Measurements from ENCODE around the gene HOXA11.

- TF ChIP-seq CTCF (IDR thresholded peaks at IDR 0.05) (no peak), YY1 (IDR thresholded peaks at IDR 0.05; ENCODE audit: low read depth) (no peak), EP300 (IDR thresholded peaks at IDR 0.05; ENCODE audit: borderline replicate concordance in 1 of 2, low read depth in 1 of 2, low read length in 1 of 2) (no peak), CHD2 (IDR thresholded peaks at IDR 0.05; ENCODE audit: low read length, partially characterized antibody) (no peak)
Observed at GRCh38 chr7:27165089-27165995, 19.7 kb downstream of the HOXA11 start, which contains the start of gene HOXA9.
